GM19099 (cell line): ENCODE measurements around the gene CCDC107.

Experiments used
- POLR2A ChIP-seq: IDR thresholded peaks from 3 replicates; pipeline ENCODE4 v1.6.1; 2011; ENCODE audit warnings: low read depth; ENCODE audit not compliant: insufficient read length; ENCODE audit errors: extremely low read depth

Gene CCDC107

GRCh38 chr9:35658137-35658967 is at the start of gene CCDC107:
Gene CCDC107, plus strand, starts transcription at chr9:35658292. Its CDS starts 88 bp downstream, at chr9:35658380.
- TF ChIP-seq POLR2A = peak; percentile 89

GRCh38 chr9:35609001-35609819 is 48.9 kb upstream of the CCDC107 start:
- TF ChIP-seq POLR2A = no peak

- TF ChIP-seq POLR2A = no peak
These were observed 48.3 kb upstream of the CCDC107 start for GRCh38 chr9:35609820-35610163.

GRCh38 chr9:35611230-35611797 is 46.8 kb upstream of the CCDC107 start:
- TF ChIP-seq POLR2A = no peak

- TF ChIP-seq POLR2A = no peak
These were observed 45.2 kb upstream of the CCDC107 start for GRCh38 chr9:35612843-35613242.

- no peak for TF ChIP-seq POLR2A
These were observed 42.0 kb upstream of the CCDC107 start for GRCh38 chr9:35615981-35616680.

- peak; percentile 77 for TF ChIP-seq POLR2A
These were observed 41.2 kb upstream of the CCDC107 start for GRCh38 chr9:35616681-35617459.

GRCh38 chr9:35617548-35617947 is 40.5 kb upstream of the CCDC107 start:
- no peak for TF ChIP-seq POLR2A

GRCh38 chr9:35618325-35618727 is 39.8 kb upstream of the CCDC107 start, which contains the start of gene CD72:
Gene CD72, minus strand, starts transcription at chr9:35618413. Its CDS starts 110 bp downstream, at chr9:35618303.
- peak; percentile 49 for TF ChIP-seq POLR2A

- peak; percentile 59 for TF ChIP-seq POLR2A
These were observed 39.0 kb upstream of the CCDC107 start for GRCh38 chr9:35618854-35619799.

- TF ChIP-seq POLR2A = no peak
These were observed 38.3 kb upstream of the CCDC107 start for GRCh38 chr9:35619800-35620158.

- no peak for TF ChIP-seq POLR2A
These were observed 30.5 kb upstream of the CCDC107 start for GRCh38 chr9:35627575-35627974.

GRCh38 chr9:35628389-35628991 is 29.6 kb upstream of the CCDC107 start:
- no peak for TF ChIP-seq POLR2A
